ENCODE results near the gene CFI. TPM values are rescaled to one million over a fixed set of nuclear protein-coding genes. Genes with fewer than 3 reads are reported as not detected.

The CFI gene
- total and polyA plus RNA-seq, 2 of the 4 experiments (the other 2 are of a cell fraction), result 0.12 to 0.18 TPM

- in situ Hi-C loops (cut with MboI; ENCODE audit: low sequenced_read_pairs) (no loop called here), intact Hi-C loops (cut with micrococcal nuclease) (no loop called here), dilution Hi-C loops (cut with HindIII; ENCODE audit: low sequenced_read_pairs, unreplicated experiment) (no loop called here)
- Histone ChIP-seq H3K27me3 (ENCODE audit: control insufficient read depth, insufficient read depth, low read length) (peaks cover 3% of the 10 kb centered on the region), H3K27ac (ENCODE audit: insufficient read depth, low read length) (no peak within 1 kb of the TSS), H3K4me2 (ENCODE audit: low read depth, low read length) (no peak within 1 kb of the TSS), H4K8ac (ENCODE audit: low read depth in 2 of 2, low read length in 2 of 2) (no peak within 1 kb of the TSS), H3K18ac (ENCODE audit: low read depth, low read length) (no peak within 1 kb of the TSS), H3K36me3 (ENCODE audit: control insufficient read depth, insufficient read depth, low read length) (no peaks in the 10 kb centered on the region), H3K9ac (ENCODE audit: low read depth, low read length) (no peak within 1 kb of the TSS), H2BK15ac (ENCODE audit: low read depth, low read length) (no peak within 1 kb of the TSS), H4K20me1 (ENCODE audit: insufficient read depth, low read length) (no peaks in the 10 kb centered on the region), H2AK5ac (ENCODE audit: low read depth, low read length) (no peak within 1 kb of the TSS), H2BK5ac (ENCODE audit: low read depth, low read length, poor library complexity, severe bottlenecking) (no peak within 1 kb of the TSS), H3K14ac (replicated peaks; ENCODE audit: low read depth, low read length) (no peak within 1 kb of the TSS), H3K4me3 (ENCODE audit: insufficient read depth, low read depth, low read length) (no peak within 1 kb of the TSS), H3K56ac (ENCODE audit: extremely low read depth, insufficient read depth, low read length) (no peak within 1 kb of the TSS), H2AFZ (replicated peaks; ENCODE audit: low read length, poor library complexity) (no peak within 1 kb of the TSS), H2BK120ac (ENCODE audit: low read depth, low read length) (no peak within 1 kb of the TSS), H4K5ac (ENCODE audit: low read depth, low read length) (no peak within 1 kb of the TSS), H2BK20ac (ENCODE audit: low read depth, low read length) (no peak within 1 kb of the TSS), H4K91ac (ENCODE audit: insufficient read depth, low read depth, low read length) (no peak within 1 kb of the TSS), H3K9me3 (ENCODE audit: control insufficient read depth, insufficient read depth, low read length) (no peaks in the 10 kb centered on the region), H2AK9ac (replicated peaks; ENCODE audit: low read depth, low read length, poor library complexity) (no peak within 1 kb of the TSS), H3K4ac (ENCODE audit: low read depth, low read length) (no peak within 1 kb of the TSS), H3K9me1 (ENCODE audit: insufficient read depth, low read length) (no peaks in the 10 kb centered on the region), H3K23ac (ENCODE audit: low read depth, low read length) (no peak within 1 kb of the TSS), H3K4me1 (ENCODE audit: control insufficient read depth, insufficient read depth, low read length) (no peaks in the 10 kb centered on the region), H3K79me1 (ENCODE audit: low read depth in 1 of 2, low read length in 2 of 2) (no peaks in the 10 kb centered on the region)
- ATAC-seq (ENCODE audit: low read depth) (no peak), DNase-seq (no peak)
- CTCF ChIA-PET, result interaction anchor here (0.5 kb wide), 1 partner anchor 124 kb away, joined by 5 read pairs; no protein-coding TSS in a partner anchor
- no CpG with 5 or more reads among the region's 5 CpGs for WGBS, 2 experiments (ENCODE audit: extremely low coverage in 2 of 2, insufficient read length in 1 of 2)
- BruUV-seq (replicated peaks), result no TSS peak
- TF ChIP-seq FOS (IDR thresholded peaks at IDR 0.05; ENCODE audit: low read depth, low read length), result no peak
- no peak for TF ChIP-seq MAFK (IDR thresholded peaks at IDR 0.05; ENCODE audit: low read depth, low read length)
- TF ChIP-seq USF2 (IDR thresholded peaks at IDR 0.05; ENCODE audit: low read depth, low read length), result no peak
- no peak for TF ChIP-seq NFE2L2 (IDR thresholded peaks at IDR 0.05; ENCODE audit: low read depth, low read length)
- no peak for TF ChIP-seq CTCF (conservative IDR thresholded peaks at IDR 0.05; ENCODE audit: low read depth, low read length)
- no peak for TF ChIP-seq RFX5 (IDR thresholded peaks at IDR 0.05; ENCODE audit: low read depth, low read length)
- TF ChIP-seq CHD1 (IDR thresholded peaks at IDR 0.05; ENCODE audit: low read depth, low read length), result no peak
- no peak for TF ChIP-seq MAZ (IDR thresholded peaks at IDR 0.05; ENCODE audit: borderline replicate concordance, low read depth, low read length)
- POLR2A ChIA-PET (ENCODE audit: unreplicated experiment), result no interaction called here
These were observed 46.2 kb upstream of the CFI start, which contains the start of gene LRIT3 for GRCh38 chr4:109847896-109848442. LRIT3 (plus strand) TSS chr4:109848107; CDS start chr4:109848202, 95 bp downstream.
